ENCODE results near the gene RANBP3.

The RANBP3 gene

DNA sequence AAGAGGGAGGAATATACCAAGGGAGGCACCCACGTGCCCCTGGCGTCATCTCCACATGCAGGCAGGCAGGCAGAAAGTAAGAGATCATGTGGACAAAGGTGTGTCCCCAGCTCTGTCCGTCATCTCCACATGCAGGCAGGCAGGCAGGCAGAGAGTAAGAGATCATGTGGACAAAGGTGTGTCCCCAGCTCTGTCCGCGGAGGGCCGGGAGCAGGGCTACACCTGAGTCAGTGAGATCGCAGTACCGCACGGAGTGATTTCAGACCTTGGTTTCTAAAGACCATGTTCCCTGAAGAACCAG, 41.7 kb downstream of the RANBP3 start:
- H3K9me3 ChIP-seq (ENCODE audit: control insufficient read depth, insufficient read depth, low read length): no peaks in the 10 kb centered on the region
- no peak overlapping the region for H3K9ac ChIP-seq (ENCODE audit: low read depth, low read length)
- no peaks in the 10 kb centered on the region for H3K27me3 ChIP-seq (ENCODE audit: control insufficient read depth, insufficient read depth, low read length)
- H3K4me3 ChIP-seq (ENCODE audit: low read depth, low read length): no peak overlapping the region
- H3K36me3 ChIP-seq (ENCODE audit: control insufficient read depth, insufficient read depth, low read length): peaks cover 36% of the 10 kb centered on the region
- H3K4me1 ChIP-seq (ENCODE audit: control insufficient read depth, insufficient read depth, low read length): no peaks in the 10 kb centered on the region

DNA sequence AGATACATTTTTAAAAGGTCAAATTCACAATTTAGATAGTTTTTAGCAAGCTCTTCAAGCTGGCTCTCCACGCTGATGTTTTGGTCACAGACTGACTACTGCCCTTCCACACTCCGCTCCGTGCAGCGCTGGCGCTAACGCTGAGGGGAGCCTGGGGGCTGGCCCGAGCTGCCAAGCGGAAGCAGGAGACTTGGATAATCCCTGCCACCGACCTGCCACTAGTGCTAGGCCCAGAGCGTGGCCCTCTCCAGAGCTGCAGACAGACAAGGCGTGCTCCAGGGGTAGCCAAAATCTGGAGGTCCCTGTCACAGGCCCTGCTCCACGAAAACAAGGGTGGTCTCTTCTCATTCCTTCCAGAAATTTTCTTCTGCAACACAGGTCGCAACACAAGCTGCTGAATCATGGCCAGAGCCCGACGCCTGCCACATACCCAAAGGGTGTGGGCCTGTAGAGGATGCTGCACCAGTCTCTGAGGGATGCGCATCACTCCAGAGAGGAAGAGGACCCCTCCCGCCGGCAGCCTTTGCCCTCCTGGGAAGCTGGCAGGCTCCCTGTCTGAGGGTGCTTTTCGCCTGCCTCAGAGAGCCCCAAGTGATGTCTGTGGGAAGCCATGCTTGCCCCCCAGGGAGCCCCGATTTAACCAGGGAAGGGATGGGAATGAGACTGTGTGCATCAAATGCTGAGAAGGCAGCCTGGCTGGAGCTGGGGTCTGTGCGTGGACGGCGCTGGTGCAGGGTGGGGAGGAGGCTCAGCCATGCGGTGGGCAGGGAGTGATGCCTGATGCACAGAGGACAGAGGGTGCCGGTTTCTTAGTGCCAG, 42.3 kb downstream of the RANBP3 start:
- H3K9ac ChIP-seq (ENCODE audit: low read depth, low read length): no peak overlapping the region
- H3K4me1 ChIP-seq (ENCODE audit: control insufficient read depth, insufficient read depth, low read length): no peaks in the 10 kb centered on the region
- H3K4me3 ChIP-seq (ENCODE audit: low read depth, low read length): no peak overlapping the region
- peaks cover 37% of the 10 kb centered on the region for H3K36me3 ChIP-seq (ENCODE audit: control insufficient read depth, insufficient read depth, low read length)
- no peaks in the 10 kb centered on the region for H3K9me3 ChIP-seq (ENCODE audit: control insufficient read depth, insufficient read depth, low read length)
- H3K27me3 ChIP-seq (ENCODE audit: control insufficient read depth, insufficient read depth, low read length): no peaks in the 10 kb centered on the region

DNA sequence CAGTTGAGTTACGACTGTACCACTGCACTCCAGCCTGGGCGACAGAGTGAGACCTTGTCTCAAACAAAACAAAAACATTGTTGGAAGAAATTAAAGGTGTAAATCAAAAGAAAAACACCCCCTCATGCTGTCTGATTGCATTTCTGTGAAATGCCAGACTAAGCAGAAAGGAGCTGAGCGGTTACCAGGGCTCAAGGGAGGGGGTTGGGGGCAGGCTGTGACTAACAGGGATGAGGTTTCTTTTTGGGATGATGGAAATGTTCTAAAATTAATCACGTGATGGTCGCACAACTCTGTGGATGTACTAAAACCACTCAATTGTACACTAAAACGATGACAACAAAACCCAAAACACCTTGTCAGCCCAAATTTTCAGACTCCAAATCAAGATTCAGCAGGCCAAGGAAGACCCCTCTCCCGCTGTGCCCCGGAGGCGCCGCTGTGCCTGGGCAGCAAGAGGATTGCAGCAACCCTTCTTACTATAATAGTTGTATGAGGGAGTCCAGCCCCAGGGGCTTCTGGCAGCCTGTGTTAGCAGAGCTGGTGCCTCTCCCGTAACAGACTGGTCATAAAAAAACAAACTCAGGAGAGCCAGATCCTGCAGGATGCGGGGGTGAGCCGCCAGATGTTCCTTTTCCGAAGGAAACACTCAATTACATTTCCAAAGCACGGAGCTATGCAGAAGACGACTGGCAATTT, 43.0 kb downstream of the RANBP3 start:
- Histone ChIP-seq H3K27me3 (ENCODE audit: control insufficient read depth, insufficient read depth, low read length) (no peaks in the 10 kb centered on the region), H3K4me3 (ENCODE audit: low read depth, low read length) (no peak overlapping the region), H3K9ac (ENCODE audit: low read depth, low read length) (no peak overlapping the region), H3K9me3 (ENCODE audit: control insufficient read depth, insufficient read depth, low read length) (no peaks in the 10 kb centered on the region), H3K36me3 (ENCODE audit: control insufficient read depth, insufficient read depth, low read length) (peaks cover 34% of the 10 kb centered on the region), H3K4me1 (ENCODE audit: control insufficient read depth, insufficient read depth, low read length) (no peaks in the 10 kb centered on the region)

DNA sequence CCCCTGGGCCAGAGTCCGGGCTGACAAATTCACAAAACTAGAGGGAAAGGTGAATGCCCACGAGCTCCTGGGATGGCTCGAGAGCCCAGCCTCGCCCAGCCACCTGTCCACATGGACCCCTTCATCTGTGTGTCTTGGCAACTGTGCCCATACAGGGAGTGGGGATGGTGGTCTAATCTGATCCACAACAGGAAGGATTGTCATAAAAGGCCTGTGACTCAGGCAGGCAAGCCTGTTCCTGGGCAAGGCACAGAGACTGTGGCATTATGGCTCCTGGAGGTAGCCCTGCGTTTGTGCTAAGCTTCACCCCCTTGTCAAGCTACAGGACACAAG, 43.9 kb downstream of the RANBP3 start:
- Histone ChIP-seq H3K27me3 (ENCODE audit: control insufficient read depth, insufficient read depth, low read length) (no peaks in the 10 kb centered on the region), H3K4me1 (ENCODE audit: control insufficient read depth, insufficient read depth, low read length) (no peaks in the 10 kb centered on the region), H3K9me3 (ENCODE audit: control insufficient read depth, insufficient read depth, low read length) (no peaks in the 10 kb centered on the region), H3K36me3 (ENCODE audit: control insufficient read depth, insufficient read depth, low read length) (peaks cover 36% of the 10 kb centered on the region), H3K4me3 (ENCODE audit: low read depth, low read length) (no peak overlapping the region), H3K9ac (ENCODE audit: low read depth, low read length) (no peak overlapping the region)

GRCh38 chr19:5933391-5934068, 44.4 kb downstream of the RANBP3 start:
- no peak overlapping the region for H3K9ac ChIP-seq (ENCODE audit: low read depth, low read length)
- H3K36me3 ChIP-seq (ENCODE audit: control insufficient read depth, insufficient read depth, low read length): peaks cover 39% of the 10 kb centered on the region
- H3K4me1 ChIP-seq (ENCODE audit: control insufficient read depth, insufficient read depth, low read length): no peaks in the 10 kb centered on the region
- no peak overlapping the region for H3K4me3 ChIP-seq (ENCODE audit: low read depth, low read length)
- no peaks in the 10 kb centered on the region for H3K27me3 ChIP-seq (ENCODE audit: control insufficient read depth, insufficient read depth, low read length)
- no peaks in the 10 kb centered on the region for H3K9me3 ChIP-seq (ENCODE audit: control insufficient read depth, insufficient read depth, low read length)

GRCh38 chr19:5932609-5933262, 45.2 kb downstream of the RANBP3 start:
- Histone ChIP-seq H3K36me3 (ENCODE audit: control insufficient read depth, insufficient read depth, low read length) (peaks cover 39% of the 10 kb centered on the region), H3K4me3 (ENCODE audit: low read depth, low read length) (no peak overlapping the region), H3K27me3 (ENCODE audit: control insufficient read depth, insufficient read depth, low read length) (no peaks in the 10 kb centered on the region), H3K4me1 (ENCODE audit: control insufficient read depth, insufficient read depth, low read length) (no peaks in the 10 kb centered on the region), H3K9me3 (ENCODE audit: control insufficient read depth, insufficient read depth, low read length) (no peaks in the 10 kb centered on the region), H3K9ac (ENCODE audit: low read depth, low read length) (no peak overlapping the region)

DNA sequence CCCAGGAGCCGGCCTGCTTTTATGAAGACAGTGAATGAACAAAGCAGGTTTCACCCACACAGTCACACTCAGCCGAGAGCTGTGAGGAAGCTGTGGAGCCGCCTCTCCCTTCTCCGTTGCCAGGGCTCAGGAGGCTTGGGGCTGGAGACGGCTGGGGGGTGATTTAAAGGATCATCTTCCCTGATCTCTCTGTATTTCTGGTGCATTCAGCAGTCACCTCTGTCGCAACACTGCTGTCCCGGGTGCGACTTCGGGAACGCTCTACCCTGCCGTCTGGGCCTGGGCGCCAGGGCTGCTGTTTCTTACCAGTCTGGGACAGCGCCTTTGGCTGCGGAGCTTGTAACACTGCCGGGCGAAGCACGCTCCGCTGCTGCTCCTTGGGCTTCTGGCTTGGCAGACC, 45.8 kb downstream of the RANBP3 start:
- Histone ChIP-seq H3K27me3 (ENCODE audit: control insufficient read depth, insufficient read depth, low read length) (no peaks in the 10 kb centered on the region), H3K9me3 (ENCODE audit: control insufficient read depth, insufficient read depth, low read length) (no peaks in the 10 kb centered on the region), H3K36me3 (ENCODE audit: control insufficient read depth, insufficient read depth, low read length) (peaks cover 40% of the 10 kb centered on the region), H3K4me1 (ENCODE audit: control insufficient read depth, insufficient read depth, low read length) (no peaks in the 10 kb centered on the region), H3K4me3 (ENCODE audit: low read depth, low read length) (no peak overlapping the region), H3K9ac (ENCODE audit: low read depth, low read length) (no peak overlapping the region)

GRCh38 chr19:5931251-5931650, 46.7 kb downstream of the RANBP3 start:
- peaks cover 39% of the 10 kb centered on the region for H3K36me3 ChIP-seq (ENCODE audit: control insufficient read depth, insufficient read depth, low read length)
- no peak overlapping the region for H3K9ac ChIP-seq (ENCODE audit: low read depth, low read length)
- no peak overlapping the region for H3K4me3 ChIP-seq (ENCODE audit: low read depth, low read length)
- no peaks in the 10 kb centered on the region for H3K9me3 ChIP-seq (ENCODE audit: control insufficient read depth, insufficient read depth, low read length)
- H3K27me3 ChIP-seq (ENCODE audit: control insufficient read depth, insufficient read depth, low read length): no peaks in the 10 kb centered on the region
- H3K4me1 ChIP-seq (ENCODE audit: control insufficient read depth, insufficient read depth, low read length): no peaks in the 10 kb centered on the region

DNA sequence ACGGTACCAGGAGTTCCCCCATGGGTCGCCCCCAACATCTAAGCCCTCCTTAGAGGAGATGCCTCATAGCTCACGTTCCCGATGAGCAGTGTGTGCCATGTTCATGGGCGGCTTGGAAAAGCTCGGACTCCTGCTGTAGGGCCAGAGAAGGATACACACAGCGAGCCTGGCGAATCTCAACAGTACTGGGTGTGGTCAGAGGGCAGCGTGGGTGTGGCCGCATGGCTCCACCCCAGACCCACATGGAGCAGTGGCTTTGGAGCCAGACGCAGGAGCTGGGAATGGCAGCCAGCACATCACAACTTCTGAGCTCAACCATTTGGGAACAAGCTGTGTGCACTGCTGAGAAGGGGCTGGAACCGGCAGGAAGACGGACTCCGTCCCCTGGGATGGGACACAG, 48.3 kb downstream of the RANBP3 start:
- H3K9ac ChIP-seq (ENCODE audit: low read depth, low read length): no peak overlapping the region
- no peak overlapping the region for H3K4me3 ChIP-seq (ENCODE audit: low read depth, low read length)
- H3K27me3 ChIP-seq (ENCODE audit: control insufficient read depth, insufficient read depth, low read length): no peaks in the 10 kb centered on the region
- no peaks in the 10 kb centered on the region for H3K4me1 ChIP-seq (ENCODE audit: control insufficient read depth, insufficient read depth, low read length)
- peaks cover 52% of the 10 kb centered on the region for H3K36me3 ChIP-seq (ENCODE audit: control insufficient read depth, insufficient read depth, low read length)
- H3K9me3 ChIP-seq (ENCODE audit: control insufficient read depth, insufficient read depth, low read length): no peaks in the 10 kb centered on the region

DNA sequence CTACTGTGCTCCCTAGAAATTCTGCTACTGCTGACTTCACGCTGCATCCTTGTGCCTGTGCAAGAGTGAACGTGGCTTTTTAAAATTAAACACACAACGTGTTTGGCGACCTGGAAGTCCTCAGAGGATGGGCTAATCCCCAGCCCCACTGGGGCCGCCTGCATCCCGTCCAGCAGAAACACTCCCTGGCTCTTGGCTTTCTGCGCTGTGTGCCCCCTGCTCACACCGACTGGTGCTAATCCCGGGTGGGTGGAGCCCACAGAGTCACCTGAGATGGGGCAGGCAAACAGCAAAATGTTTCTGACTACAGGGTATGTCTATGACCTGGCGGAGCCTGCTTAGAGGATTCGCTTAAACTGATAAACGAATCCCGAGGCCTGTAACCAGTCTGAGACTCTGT, 48.8 kb downstream of the RANBP3 start:
- Histone ChIP-seq H3K27me3 (ENCODE audit: control insufficient read depth, insufficient read depth, low read length) (no peaks in the 10 kb centered on the region), H3K4me3 (ENCODE audit: low read depth, low read length) (no peak overlapping the region), H3K9ac (ENCODE audit: low read depth, low read length) (no peak overlapping the region), H3K36me3 (ENCODE audit: control insufficient read depth, insufficient read depth, low read length) (peaks cover 57% of the 10 kb centered on the region), H3K4me1 (ENCODE audit: control insufficient read depth, insufficient read depth, low read length) (no peaks in the 10 kb centered on the region), H3K9me3 (ENCODE audit: control insufficient read depth, insufficient read depth, low read length) (no peaks in the 10 kb centered on the region)

DNA sequence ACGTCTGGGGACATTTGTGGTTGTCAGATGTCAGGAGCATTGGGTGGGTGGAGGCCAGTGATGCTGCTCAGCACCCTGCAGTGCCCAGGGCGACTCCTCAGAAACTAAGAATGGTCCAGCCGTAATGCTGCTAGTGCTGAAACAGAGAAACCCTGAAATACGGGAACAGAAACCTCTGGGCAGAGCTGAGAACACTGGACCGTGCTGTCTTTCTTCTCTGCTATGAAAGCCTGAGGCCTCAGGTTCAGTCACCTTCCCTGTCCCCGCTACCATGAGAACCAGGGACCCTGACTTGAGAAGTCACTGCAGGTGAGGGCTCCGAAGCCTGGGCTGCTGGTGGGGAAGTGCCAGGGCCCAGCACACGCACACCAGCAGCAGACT, 50.5 kb downstream of the RANBP3 start:
- H3K36me3 ChIP-seq (ENCODE audit: control insufficient read depth, insufficient read depth, low read length): peaks cover 65% of the 10 kb centered on the region

More for the DNA sequence above, 50.5 kb downstream of the RANBP3 start:
- H3K4me1 ChIP-seq (ENCODE audit: control insufficient read depth, insufficient read depth, low read length): no peaks in the 10 kb centered on the region
- no peak overlapping the region for H3K4me3 ChIP-seq (ENCODE audit: low read depth, low read length)
- no peak overlapping the region for H3K9ac ChIP-seq (ENCODE audit: low read depth, low read length)
- no peaks in the 10 kb centered on the region for H3K9me3 ChIP-seq (ENCODE audit: control insufficient read depth, insufficient read depth, low read length)
- no peaks in the 10 kb centered on the region for H3K27me3 ChIP-seq (ENCODE audit: control insufficient read depth, insufficient read depth, low read length)

Measured in iPS-15b (cell line).